Mucosa of descending colon (tissue), 3 donors: ENCODE data around the gene PPP6R3. TPM values are rescaled to one million over a fixed set of nuclear protein-coding genes. Genes with fewer than 3 reads are reported as not detected.

ENCODE experiments used
- ATAC-seq: fragments of 200-7000 bp; cut with Tn5 transposase; one replicate; pipeline ENCODE4 v1.9.1; 2020; ENCODE audit warnings: mild to moderate bottlenecking, moderate library complexity
- DNase-seq, 3 donors: peaks; one replicate each; pipeline ENCODE4 v3.0.0-alpha.2; 2020
- H3K36me3 ChIP-seq: fragments of 200-600 bp; one replicate; pipeline ENCODE4 v1.8.0; 2021; ENCODE audit warnings: low read depth, mild to moderate bottlenecking
- H3K4me1 ChIP-seq: fragments of 200-600 bp; one replicate; pipeline ENCODE4 v1.8.0; 2021; ENCODE audit warnings: low read depth, mild to moderate bottlenecking
- H3K4me3 ChIP-seq: fragments of 200-600 bp; one replicate; pipeline ENCODE4 v1.8.0; 2021; ENCODE audit warnings: mild to moderate bottlenecking
- H3K9me3 ChIP-seq: fragments of 200-600 bp; one replicate; pipeline ENCODE4 v1.8.0; 2021; ENCODE audit warnings: mild to moderate bottlenecking
- CTCF ChIP-seq: fragments of 200-600 bp; IDR thresholded peaks from one replicate; pipeline ENCODE4 v1.8.0; 2022; ENCODE audit warnings: antibody characterized with exemption, mild to moderate bottlenecking
- intact Hi-C, 2 donors: fragments of 100-400 bp; cut with DNase I in 1 of 2; cut with micrococcal nuclease in 1 of 2; formaldehyde crosslinking; loops; one replicate each; pipeline versions ENCODE4 v1.11.0 to v1.11.1; 2022; cut with DNase I, micrococcal nuclease
- total RNA-seq, 3 donors: library from RNA; stranded (reverse); fragmentation: NEBNext Ultra II Directional in 2 of 3; extraction: Animal tissue kit (Norgen Biotek cat#: 25700) in 2 of 3; gene quantifications; one replicate each; pipeline versions ENCODE4 v1.2.1 to v1.2.4, GENCODE V29; 2021 to 2023
- donor health status: DM: no; HTN: no; CAD: no; lungs with moderate emphysema.
- donor health status: DM: no; HTN: no; CAD: no.
- donor health status: DM: no; HTN: yes; CAD: no.

Gene PPP6R3
- total RNA-seq, 3 donors from 2014 or later: 107 to 141 (median 115) TPM

- intact Hi-C loops: no loop called here
- no peaks in the 10 kb centered on the region for H3K36me3 ChIP-seq
Measured at GRCh38 chr11:68655406-68655805, 194.9 kb downstream of the PPP6R3 start.

DNA sequence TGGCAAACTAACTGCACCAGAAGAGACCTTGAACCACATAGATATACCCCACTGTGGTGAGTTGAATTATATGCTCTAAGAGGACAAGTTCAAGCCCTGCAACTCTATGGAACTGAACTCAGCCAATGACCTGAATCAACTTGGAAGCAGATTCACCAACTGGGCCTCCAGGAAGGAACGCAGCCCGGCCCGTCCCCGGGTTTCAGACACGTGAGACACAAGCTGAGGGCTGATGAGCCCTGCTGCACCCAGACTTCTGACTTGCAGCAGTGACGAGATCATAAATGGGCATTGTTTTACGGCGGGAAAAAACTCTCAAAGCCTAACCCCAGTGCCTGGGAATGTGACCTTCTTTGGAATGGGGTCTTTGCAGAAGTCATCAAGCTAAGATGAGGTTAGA is 195.3 kb downstream of the PPP6R3 start:
- Histone ChIP-seq H3K36me3 (no peaks in the 10 kb centered on the region), H3K4me1 (no peaks in the 10 kb centered on the region), H3K4me3 (no peak overlapping the region), H3K9me3 (no peaks in the 10 kb centered on the region)
- no peak for DNase-seq
- intact Hi-C loops: no loop called here
- TF ChIP-seq CTCF: no peak
- ATAC-seq: no peak

More at GRCh38 chr11:68655406-68655805, 194.9 kb downstream of the PPP6R3 start:
- DNase-seq: no peak
- TF ChIP-seq CTCF: no peak
- no peak for ATAC-seq
- H3K9me3 ChIP-seq: no peaks in the 10 kb centered on the region
- H3K4me1 ChIP-seq: no peaks in the 10 kb centered on the region
- no peak overlapping the region for H3K4me3 ChIP-seq

- no peak overlapping the region for H3K4me3 ChIP-seq
- H3K36me3 ChIP-seq: no peaks in the 10 kb centered on the region
- no peaks in the 10 kb centered on the region for H3K9me3 ChIP-seq
- intact Hi-C loops: no loop called here
- TF ChIP-seq CTCF: no peak
- DNase-seq (no peak), ATAC-seq (no peak)
- H3K4me1 ChIP-seq: no peaks in the 10 kb centered on the region
Measured at GRCh38 chr11:68657021-68657780, 196.6 kb downstream of the PPP6R3 start.

DNA sequence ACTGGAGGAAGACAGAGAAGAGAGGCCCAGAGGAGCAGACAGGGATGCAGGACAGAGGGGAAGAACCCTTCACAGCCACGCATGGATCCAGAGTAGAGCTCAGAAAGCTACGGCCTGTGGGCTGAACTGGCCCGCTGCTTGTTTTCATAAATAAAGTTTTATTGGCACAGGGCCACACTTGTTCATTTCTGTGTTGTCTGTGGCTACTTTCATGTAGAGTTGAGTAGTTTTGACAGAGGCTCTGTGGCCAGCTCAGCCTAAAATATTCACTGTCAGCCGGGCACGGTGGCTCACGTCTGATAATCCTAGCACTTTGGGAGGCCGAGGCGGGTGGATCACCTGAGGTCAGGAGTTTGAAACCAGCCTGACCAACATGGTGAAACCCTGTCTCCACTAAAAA is 197.5 kb downstream of the PPP6R3 start:
- DNase-seq: no peak
- H3K36me3 ChIP-seq: no peaks in the 10 kb centered on the region
- H3K9me3 ChIP-seq: no peaks in the 10 kb centered on the region
- H3K4me1 ChIP-seq: no peaks in the 10 kb centered on the region
- no peak for ATAC-seq
- TF ChIP-seq CTCF: no peak
- intact Hi-C loops: no loop called here
- H3K4me3 ChIP-seq: no peak overlapping the region

DNA sequence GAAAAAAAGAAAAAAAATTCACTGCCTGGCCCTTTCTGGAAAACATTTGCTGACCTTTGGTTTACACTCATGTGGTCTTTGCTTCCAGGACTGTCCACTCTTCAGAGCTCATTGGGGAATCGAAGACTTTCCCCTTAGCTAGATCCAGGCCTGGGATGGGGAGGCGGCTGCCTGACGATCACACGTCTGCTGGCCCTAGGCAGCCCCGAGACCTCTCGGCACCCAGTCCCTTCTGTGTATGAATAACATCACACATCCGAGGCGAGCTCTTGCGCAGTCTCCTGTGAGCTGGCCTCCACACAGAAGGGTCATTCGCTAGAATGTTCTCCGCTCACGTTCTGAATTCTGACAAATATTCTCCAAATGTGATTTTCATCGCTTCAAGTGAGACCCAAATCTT is 198.1 kb downstream of the PPP6R3 start:
- Histone ChIP-seq H3K36me3 (no peaks in the 10 kb centered on the region), H3K9me3 (no peaks in the 10 kb centered on the region), H3K4me3 (no peak overlapping the region), H3K4me1 (no peaks in the 10 kb centered on the region)
- no peak for ATAC-seq
- no peak for TF ChIP-seq CTCF
- peak in 1 of 3 donors; percentile 6 for DNase-seq
- intact Hi-C loops: no loop called here
